ENCODE measurements around the gene STK32C. TPM values are rescaled to one million over a fixed set of nuclear protein-coding genes. Genes with fewer than 3 reads are reported as not detected.

STK32C gene
- total RNA-seq, 1 donor from 2014 or later = 9.9 TPM

DNA sequence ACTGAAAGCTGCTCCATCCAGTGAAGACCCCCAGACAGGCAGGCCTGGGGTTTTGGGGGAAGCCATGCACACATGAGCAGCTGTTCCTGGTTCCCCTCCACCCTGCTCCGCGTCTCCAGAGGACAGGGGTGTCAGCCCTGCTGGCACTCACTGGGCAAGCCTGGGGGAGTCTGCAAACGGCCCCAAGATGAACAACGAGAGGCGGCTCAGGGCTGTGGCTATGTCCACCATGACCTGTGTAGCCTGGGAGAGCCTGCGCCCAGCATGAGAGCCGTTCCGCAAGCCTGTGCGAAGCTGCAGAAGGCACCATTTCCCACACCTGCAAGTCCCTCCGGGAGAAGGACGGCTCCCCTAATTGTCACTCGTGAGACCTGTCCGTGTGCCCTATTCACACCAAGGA is 61.5 kb downstream of the STK32C start:
- no peak for DNase-seq (ENCODE audit: low spot score in 2 of 2, unreplicated experiment in 2 of 2)
- TF ChIP-seq, protein P1, sequence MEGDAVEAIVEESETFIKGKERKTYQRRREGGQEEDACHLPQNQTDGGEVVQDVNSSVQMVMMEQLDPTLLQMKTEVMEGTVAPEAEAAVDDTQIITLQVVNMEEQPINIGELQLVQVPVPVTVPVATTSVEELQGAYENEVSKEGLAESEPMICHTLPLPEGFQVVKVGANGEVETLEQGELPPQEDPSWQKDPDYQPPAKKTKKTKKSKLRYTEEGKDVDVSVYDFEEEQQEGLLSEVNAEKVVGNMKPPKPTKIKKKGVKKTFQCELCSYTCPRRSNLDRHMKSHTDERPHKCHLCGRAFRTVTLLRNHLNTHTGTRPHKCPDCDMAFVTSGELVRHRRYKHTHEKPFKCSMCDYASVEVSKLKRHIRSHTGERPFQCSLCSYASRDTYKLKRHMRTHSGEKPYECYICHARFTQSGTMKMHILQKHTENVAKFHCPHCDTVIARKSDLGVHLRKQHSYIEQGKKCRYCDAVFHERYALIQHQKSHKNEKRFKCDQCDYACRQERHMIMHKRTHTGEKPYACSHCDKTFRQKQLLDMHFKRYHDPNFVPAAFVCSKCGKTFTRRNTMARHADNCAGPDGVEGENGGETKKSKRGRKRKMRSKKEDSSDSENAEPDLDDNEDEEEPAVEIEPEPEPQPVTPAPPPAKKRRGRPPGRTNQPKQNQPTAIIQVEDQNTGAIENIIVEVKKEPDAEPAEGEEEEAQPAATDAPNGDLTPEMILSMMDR (IDR thresholded peaks at IDR 0.05; ENCODE audit: unreplicated experiment) = no peak
- Mint-ChIP-seq H3K27me3 (ENCODE audit: low read depth) (peaks cover 3% of the 10 kb centered on the region), H3K27ac (no peak overlapping the region), H3K4me1 (peaks cover 3% of the 10 kb centered on the region), H3K9me3 (no peaks in the 10 kb centered on the region), H3K36me3 (no peaks in the 10 kb centered on the region), H3K4me3 (no peak overlapping the region)

DNA sequence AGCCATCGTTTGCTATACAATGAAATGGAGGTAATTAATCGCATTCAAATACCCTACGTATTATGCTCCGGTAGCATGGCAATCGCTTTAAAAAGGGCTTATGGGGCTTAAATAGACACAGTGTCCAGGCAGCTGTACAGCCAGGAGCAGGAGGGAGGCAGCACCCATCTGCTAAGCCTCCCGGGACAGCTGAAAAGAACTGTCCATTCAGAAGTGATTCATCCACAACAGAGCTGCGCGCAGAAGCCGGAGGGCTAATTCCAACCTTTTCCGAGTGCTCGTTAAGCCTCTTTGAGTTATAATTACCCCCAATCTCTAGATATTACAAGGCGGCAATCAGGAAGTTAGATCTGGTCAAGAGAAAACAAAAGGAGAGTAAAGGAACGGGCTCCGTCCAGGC is 62.7 kb downstream of the STK32C start:
- Mint-ChIP-seq H3K27ac (no peak overlapping the region), H3K9me3 (no peaks in the 10 kb centered on the region), H3K4me3 (no peak overlapping the region), H3K27me3 (ENCODE audit: low read depth) (peaks cover 3% of the 10 kb centered on the region), H3K4me1 (peaks cover 3% of the 10 kb centered on the region), H3K36me3 (no peaks in the 10 kb centered on the region)
- TF ChIP-seq, protein P1 (IDR thresholded peaks at IDR 0.05; ENCODE audit: unreplicated experiment) = no peak
- no peak for DNase-seq (ENCODE audit: low spot score in 2 of 2, unreplicated experiment in 2 of 2)

DNA sequence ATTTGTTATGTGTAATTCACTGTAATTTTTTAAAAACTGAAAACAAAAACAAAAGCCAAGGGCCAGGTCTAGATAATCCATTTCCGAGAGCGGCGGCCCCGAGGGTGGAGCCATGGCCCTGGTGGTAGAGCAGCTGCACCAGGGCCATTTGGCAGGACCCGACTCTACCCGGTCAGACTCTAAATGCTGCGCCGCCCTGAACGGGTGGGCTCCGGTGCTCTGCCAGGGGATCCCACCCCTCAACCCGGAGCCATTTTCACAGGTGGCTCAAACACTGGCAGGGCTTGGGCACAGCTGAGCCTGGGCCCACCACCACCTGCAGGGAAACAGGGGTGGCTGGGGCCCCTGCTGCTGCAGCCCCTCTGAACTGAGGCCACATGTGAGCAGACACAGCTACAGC is 64.1 kb downstream of the STK32C start:
- no peak overlapping the region for H3K4me3 Mint-ChIP-seq
- peaks cover 3% of the 10 kb centered on the region for H3K4me1 Mint-ChIP-seq
- peaks cover under 1% of the 10 kb centered on the region for H3K27me3 Mint-ChIP-seq (ENCODE audit: low read depth)
- H3K9me3 Mint-ChIP-seq = no peaks in the 10 kb centered on the region
- no peak overlapping the region for H3K27ac Mint-ChIP-seq
- TF ChIP-seq, protein P1 (IDR thresholded peaks at IDR 0.05; ENCODE audit: unreplicated experiment) = no peak
- DNase-seq (ENCODE audit: low spot score in 2 of 2, unreplicated experiment in 2 of 2) = no peak
- no peaks in the 10 kb centered on the region for H3K36me3 Mint-ChIP-seq

DNA sequence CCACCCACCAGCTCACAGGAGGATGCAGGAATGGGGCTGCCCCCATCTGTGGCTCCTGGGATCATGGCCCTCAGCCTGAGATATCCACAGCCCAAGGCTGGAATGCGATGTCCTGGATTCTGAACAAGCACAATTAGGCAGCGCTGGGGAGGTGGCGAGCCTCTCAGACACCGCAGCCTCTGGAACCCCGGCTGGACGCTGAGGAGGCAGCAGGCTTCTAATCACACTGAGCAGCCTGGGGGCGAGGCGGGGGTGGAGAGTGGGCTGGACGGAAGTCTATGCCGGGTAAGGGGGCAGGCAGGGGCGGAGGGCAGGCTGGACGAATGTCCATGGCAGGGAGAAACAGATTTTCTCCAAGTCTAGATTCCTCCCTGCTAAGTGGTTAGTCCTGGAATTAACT is 64.6 kb downstream of the STK32C start:
- Mint-ChIP-seq H3K4me1 (peaks cover 3% of the 10 kb centered on the region), H3K4me3 (no peak overlapping the region), H3K27me3 (ENCODE audit: low read depth) (no peaks in the 10 kb centered on the region), H3K36me3 (no peaks in the 10 kb centered on the region), H3K9me3 (no peaks in the 10 kb centered on the region), H3K27ac (no peak overlapping the region)
- TF ChIP-seq, protein P1 (IDR thresholded peaks at IDR 0.05; ENCODE audit: unreplicated experiment) = no peak
- no peak for DNase-seq (ENCODE audit: low spot score in 2 of 2, unreplicated experiment in 2 of 2)

DNA sequence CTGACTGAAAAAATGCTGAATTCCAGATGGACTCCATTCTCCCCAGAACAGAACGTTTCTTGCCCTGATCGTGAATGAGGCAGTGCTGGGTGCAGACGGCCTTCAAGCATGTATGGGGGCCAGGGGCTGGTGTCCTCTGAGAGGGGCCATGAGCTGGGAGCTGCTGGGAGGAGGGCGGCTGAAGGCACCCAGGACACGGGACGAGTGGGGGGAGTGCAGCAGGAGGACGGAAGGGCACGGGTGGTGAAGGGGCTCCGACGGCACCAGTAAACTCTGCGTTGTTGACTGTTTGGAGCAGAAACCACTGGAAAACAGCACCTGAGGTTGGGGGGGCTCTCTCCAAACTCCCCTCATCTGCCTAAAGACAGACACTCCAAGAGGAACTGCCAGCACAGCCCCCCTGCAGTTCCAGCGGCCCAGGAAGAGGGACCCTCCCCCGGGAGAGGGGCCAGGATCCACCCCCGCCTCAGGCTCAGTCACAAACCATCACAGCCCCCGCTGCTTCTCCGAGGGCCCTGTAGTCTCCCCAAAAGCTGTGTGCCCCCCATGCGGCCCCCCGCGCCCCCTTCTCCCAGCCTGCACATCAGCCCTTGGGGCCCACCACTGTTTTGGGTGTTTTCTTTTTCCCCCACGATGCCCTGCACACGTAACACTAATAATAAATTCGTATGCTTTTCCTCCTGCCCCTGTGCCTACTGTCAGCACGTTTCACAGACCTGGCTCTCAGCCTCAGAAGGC is 65.5 kb downstream of the STK32C start:
- Mint-ChIP-seq H3K9me3 (no peaks in the 10 kb centered on the region), H3K27ac (no peak overlapping the region), H3K4me3 (no peak overlapping the region), H3K27me3 (ENCODE audit: low read depth) (no peaks in the 10 kb centered on the region), H3K4me1 (no peaks in the 10 kb centered on the region), H3K36me3 (no peaks in the 10 kb centered on the region)
- no peak for DNase-seq (ENCODE audit: low spot score in 2 of 2, unreplicated experiment in 2 of 2)
- TF ChIP-seq, protein P1 (IDR thresholded peaks at IDR 0.05; ENCODE audit: unreplicated experiment) = no peak

Measured in mesothelial cell of epicardium (in vitro differentiated cells).